ENCODE data around the gene TMEM51. TPM values are rescaled to one million over a fixed set of nuclear protein-coding genes. Genes with fewer than 3 reads are reported as not detected.

Gene TMEM51, protein sequence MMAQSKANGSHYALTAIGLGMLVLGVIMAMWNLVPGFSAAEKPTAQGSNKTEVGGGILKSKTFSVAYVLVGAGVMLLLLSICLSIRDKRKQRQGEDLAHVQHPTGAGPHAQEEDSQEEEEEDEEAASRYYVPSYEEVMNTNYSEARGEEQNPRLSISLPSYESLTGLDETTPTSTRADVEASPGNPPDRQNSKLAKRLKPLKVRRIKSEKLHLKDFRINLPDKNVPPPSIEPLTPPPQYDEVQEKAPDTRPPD
- 10 to 100 TPM; 26.5 to 36.9 TPM for total RNA-seq

DNA sequence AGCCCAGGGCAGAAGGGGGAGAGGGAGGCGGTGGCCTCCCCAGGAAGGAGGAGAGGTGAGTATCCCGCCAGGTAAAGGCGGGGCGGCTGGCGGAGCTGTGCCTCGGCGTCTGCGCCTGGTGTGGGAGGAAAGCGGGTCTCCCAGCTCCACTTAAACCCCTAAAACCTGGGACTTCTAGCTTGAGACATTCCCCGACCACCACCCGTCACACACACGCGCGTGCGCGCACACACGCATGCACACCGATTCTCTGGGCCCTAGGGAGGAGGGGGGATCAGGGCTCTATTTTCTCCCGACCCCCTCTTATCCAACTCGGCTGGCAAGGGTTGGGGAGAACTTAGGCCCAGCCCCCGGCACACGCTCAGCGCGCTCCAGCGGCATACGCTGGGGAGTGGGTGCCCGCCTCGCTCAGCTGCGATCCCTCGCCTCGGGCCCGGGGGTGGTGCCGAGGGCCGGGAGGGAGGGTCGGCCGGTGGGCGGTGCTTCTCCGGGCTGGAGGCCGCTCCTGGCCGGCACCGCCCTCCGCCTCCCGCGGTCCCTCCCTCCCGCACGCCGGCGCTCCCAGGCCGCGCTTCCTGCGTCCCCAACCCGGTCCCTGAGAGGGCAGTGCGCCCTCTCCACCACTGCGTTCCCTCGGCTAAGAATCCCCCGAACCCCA lies at the start of gene TMEM51:
Gene TMEM51, plus strand, starts transcription at position 564 of the 658 bp plus-strand sequence. CDS start 61,341 bp downstream, outside the sequence.
- peak within 1 kb of the TSS; percentile 69 to 71 for H3K4me3 ChIP-seq
- H3K4me1 ChIP-seq = peaks cover 74% of the 10 kb centered on the region
- WGBS, 2 donors = 0% methylated on average over 4 to 46 of the region's 56 CpGs
- intact Hi-C loops (cut with DNase I) = no loop called here
- no peaks in the 10 kb centered on the region for H3K9me3 ChIP-seq
- no peaks in the 10 kb centered on the region for H3K27me3 ChIP-seq
- ATAC-seq (peak; percentile 74), DNase-seq (peak; percentile 85 to 93 (median 90))
- TF ChIP-seq, protein P1, sequence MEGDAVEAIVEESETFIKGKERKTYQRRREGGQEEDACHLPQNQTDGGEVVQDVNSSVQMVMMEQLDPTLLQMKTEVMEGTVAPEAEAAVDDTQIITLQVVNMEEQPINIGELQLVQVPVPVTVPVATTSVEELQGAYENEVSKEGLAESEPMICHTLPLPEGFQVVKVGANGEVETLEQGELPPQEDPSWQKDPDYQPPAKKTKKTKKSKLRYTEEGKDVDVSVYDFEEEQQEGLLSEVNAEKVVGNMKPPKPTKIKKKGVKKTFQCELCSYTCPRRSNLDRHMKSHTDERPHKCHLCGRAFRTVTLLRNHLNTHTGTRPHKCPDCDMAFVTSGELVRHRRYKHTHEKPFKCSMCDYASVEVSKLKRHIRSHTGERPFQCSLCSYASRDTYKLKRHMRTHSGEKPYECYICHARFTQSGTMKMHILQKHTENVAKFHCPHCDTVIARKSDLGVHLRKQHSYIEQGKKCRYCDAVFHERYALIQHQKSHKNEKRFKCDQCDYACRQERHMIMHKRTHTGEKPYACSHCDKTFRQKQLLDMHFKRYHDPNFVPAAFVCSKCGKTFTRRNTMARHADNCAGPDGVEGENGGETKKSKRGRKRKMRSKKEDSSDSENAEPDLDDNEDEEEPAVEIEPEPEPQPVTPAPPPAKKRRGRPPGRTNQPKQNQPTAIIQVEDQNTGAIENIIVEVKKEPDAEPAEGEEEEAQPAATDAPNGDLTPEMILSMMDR (IDR thresholded peaks at IDR 0.05) = no peak
- TF ChIP-seq POLR2A (IDR thresholded peaks at IDR 0.05) = peak; percentile 76 to 92 (median 78)
- H3K27ac ChIP-seq = peak within 1 kb of the TSS; percentile 97 to 99 (median 99)
- H3K36me3 ChIP-seq (replicated peaks in 1 of 2; ENCODE audit: insufficient read depth in 1 of 2, low read depth in 2 of 2) = no peaks in the 10 kb centered on the region

DNA sequence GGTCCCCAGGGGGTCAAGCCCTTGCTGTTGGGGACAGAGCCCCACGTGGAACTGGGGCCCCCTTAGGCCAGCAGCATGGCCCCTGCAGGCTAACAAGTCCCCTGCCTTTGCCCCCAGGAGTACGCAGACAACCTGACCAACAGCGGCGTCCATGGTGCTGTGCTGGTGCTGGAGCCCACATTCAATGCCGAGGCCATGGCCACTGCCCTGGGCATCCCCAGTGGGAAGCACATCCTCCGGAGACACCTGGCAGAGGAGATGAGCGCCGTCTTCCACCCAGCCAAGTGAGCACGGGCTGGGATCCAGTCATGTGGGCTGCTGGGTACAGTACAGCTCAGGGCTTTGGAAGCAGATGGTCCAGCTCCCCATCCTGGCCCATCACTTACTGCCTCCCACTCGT lies 49.6 kb upstream of the TMEM51 start:
- intact Hi-C loops (cut with DNase I) = no loop called here
- ATAC-seq = no peak
- no peak for DNase-seq

DNA sequence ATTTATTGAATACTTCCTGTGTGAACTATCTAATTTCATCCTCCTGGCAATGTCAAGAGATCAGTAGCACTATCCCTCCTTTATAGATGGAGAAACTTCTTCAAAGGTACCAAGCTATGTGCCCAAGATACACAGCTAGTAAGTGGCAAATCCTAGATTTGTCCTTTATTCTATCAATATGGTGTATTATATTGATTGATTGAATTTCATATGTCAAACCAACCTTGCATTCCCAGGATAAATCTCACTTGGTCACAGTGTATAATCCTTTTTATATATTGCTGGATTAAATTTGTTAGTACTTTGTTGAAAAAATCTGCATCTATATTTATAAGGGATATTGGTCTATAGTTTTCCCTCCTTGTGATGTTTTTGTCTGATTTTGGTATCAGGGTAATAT lies 48.8 kb upstream of the TMEM51 start:
- intact Hi-C loops (cut with DNase I) = no loop called here
- Histone ChIP-seq H3K4me1 (peaks cover 10% of the 10 kb centered on the region), H3K27ac (no peak overlapping the region), H3K36me3 (replicated peaks in 1 of 2; ENCODE audit: insufficient read depth in 1 of 2, low read depth in 2 of 2) (no peaks in the 10 kb centered on the region), H3K4me3 (no peak overlapping the region), H3K27me3 (no peaks in the 10 kb centered on the region), H3K9me3 (no peaks in the 10 kb centered on the region)
- ATAC-seq (no peak), DNase-seq (no peak)
- TF ChIP-seq POLR2A (IDR thresholded peaks at IDR 0.05) = no peak
- TF ChIP-seq, protein P1 (IDR thresholded peaks at IDR 0.05) = no peak

More for the DNA sequence above, 49.6 kb upstream of the TMEM51 start:
- Histone ChIP-seq H3K27me3 (no peaks in the 10 kb centered on the region), H3K9me3 (no peaks in the 10 kb centered on the region), H3K4me1 (peaks cover 10% of the 10 kb centered on the region), H3K36me3 (replicated peaks in 1 of 2; ENCODE audit: insufficient read depth in 1 of 2, low read depth in 2 of 2) (no peaks in the 10 kb centered on the region), H3K27ac (no peak overlapping the region), H3K4me3 (no peak overlapping the region)
- TF ChIP-seq, protein P1 (IDR thresholded peaks at IDR 0.05) = no peak
- no peak for TF ChIP-seq POLR2A (IDR thresholded peaks at IDR 0.05)
- 81 to 85% methylated on average over 4 to 8 of the region's 10 CpGs for WGBS, 2 donors

DNA sequence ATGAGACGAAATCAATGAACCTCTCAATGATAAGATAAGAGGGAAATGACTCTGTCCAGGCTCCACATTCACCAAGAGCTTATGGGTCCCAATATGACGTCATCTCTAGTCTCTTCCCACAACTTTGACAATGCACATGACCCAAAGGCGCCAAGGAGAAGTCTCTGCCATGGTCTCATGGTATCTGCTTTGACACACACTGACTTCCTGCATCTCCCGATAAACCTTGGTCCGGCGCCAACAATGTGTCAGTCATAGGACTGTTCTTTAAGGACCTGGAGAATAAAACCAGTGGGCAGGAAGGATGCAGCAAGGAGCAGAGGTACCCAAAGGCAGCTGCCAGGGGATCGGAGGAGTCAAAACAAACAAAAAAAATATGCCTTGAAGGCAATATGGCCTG lies 46.9 kb upstream of the TMEM51 start:
- ATAC-seq (peak; percentile 31), DNase-seq (peak; percentile 36 to 63 (median 54))
- no peaks in the 10 kb centered on the region for H3K36me3 ChIP-seq (replicated peaks in 1 of 2; ENCODE audit: insufficient read depth in 1 of 2, low read depth in 2 of 2)
- H3K9me3 ChIP-seq = no peaks in the 10 kb centered on the region
- WGBS, 2 donors = 31 to 32% methylated on average over 7 of the region's 7 CpGs
- intact Hi-C loops (cut with DNase I) = no loop called here
- H3K27me3 ChIP-seq = no peaks in the 10 kb centered on the region
- H3K27ac ChIP-seq = no peak overlapping the region
- TF ChIP-seq POLR2A (IDR thresholded peaks at IDR 0.05) = no peak
- TF ChIP-seq, protein P1 (IDR thresholded peaks at IDR 0.05) = no peak
- H3K4me1 ChIP-seq = peaks cover 6% of the 10 kb centered on the region
- H3K4me3 ChIP-seq = no peak overlapping the region

Data from body of pancreas (tissue), 4 donors.